KMS-11 (cell line): ENCODE data around the gene RIC8B.

Experiments
- H2AFZ ChIP-seq: fragments of 200-600 bp; sonication (generic); 2 replicates; pipeline ENCODE4 v1.6.1; 2016; ENCODE audit warnings: antibody characterized with exemption, mixed run types, low read depth
- H3K27ac ChIP-seq: fragments of 200-600 bp; sonication (generic); 2 replicates; pipeline ENCODE4 v1.6.1; 2016; ENCODE audit warnings: mild to moderate bottlenecking, mixed run types
- H3K27me3 ChIP-seq: fragments of 200-600 bp; sonication (generic); 2 replicates; pipeline ENCODE4 v1.6.1; 2017; ENCODE audit warnings: mild to moderate bottlenecking, low read depth, mixed run types, moderate library complexity; ENCODE audit not compliant: insufficient read depth
- H3K36me3 ChIP-seq: fragments of 200-600 bp; sonication (generic); 2 replicates; pipeline ENCODE4 v1.6.1; 2017; ENCODE audit warnings: mild to moderate bottlenecking, mixed run types; ENCODE audit not compliant: insufficient read depth
- H3K4me1 ChIP-seq: fragments of 200-600 bp; sonication (generic); 2 replicates; pipeline ENCODE4 v1.6.1; 2016; ENCODE audit warnings: mild to moderate bottlenecking, low read depth, mixed run types; ENCODE audit not compliant: poor library complexity, severe bottlenecking
- H3K4me2 ChIP-seq: fragments of 200-600 bp; sonication (generic); 2 replicates; pipeline ENCODE4 v1.7.0; 2016; ENCODE audit warnings: mild to moderate bottlenecking, mixed run types
- H3K4me3 ChIP-seq: fragments of 200-600 bp; sonication (generic); IDR thresholded peaks from 2 replicates; pipeline ENCODE4 v1.6.1; 2017; ENCODE audit warnings: low read depth, low read length, mixed read lengths; ENCODE audit not compliant: insufficient read depth
- H3K79me2 ChIP-seq: fragments of 200-600 bp; sonication (generic); 2 replicates; pipeline ENCODE4 v1.6.1; 2016; ENCODE audit warnings: low read depth, mixed run types; ENCODE audit not compliant: insufficient read depth
- H3K9ac ChIP-seq: fragments of 200-600 bp; sonication (generic); 2 replicates; pipeline ENCODE4 v1.6.1; 2016; ENCODE audit warnings: mild to moderate bottlenecking, mixed run types
- H4K20me1 ChIP-seq: fragments of 200-600 bp; sonication (generic); 2 replicates; pipeline ENCODE4 v1.6.1; 2016; ENCODE audit warnings: mild to moderate bottlenecking, mixed run types; ENCODE audit not compliant: insufficient read depth
- TF ChIP-seq, protein P1 (sequence below): fragments of 200-600 bp; sonication (generic); conservative IDR thresholded peaks from 2 replicates; pipeline ENCODE4 v1.6.1; 2017; ENCODE audit warnings: low read depth, mild to moderate bottlenecking, antibody characterized with exemption, low read length, moderate library complexity, mixed read lengths

The RIC8B gene

DNA sequence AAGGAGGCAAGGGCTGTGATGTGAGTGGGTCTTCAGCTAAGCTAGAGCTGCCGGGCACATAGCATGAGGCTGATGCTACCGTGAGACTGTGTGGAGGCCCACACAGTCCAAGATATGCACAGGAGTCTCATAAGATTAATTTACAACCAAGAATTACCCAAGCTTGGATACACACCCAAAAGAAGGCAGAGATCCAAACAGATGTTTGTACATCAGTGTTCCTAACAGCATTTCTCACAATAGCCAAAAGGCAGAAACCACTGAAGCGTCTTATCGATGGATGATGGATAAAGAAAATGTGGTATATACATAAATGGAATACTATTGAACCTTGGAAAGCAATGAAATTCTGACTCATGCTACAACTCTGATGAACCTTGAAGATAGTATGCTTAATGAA is 40.8 kb upstream of the RIC8B start:
- H3K79me2 ChIP-seq, result no peaks in the 10 kb centered on the region
- H3K27me3 ChIP-seq, result no peaks in the 10 kb centered on the region
- no peak overlapping the region for H3K4me2 ChIP-seq
- no peak overlapping the region for H3K9ac ChIP-seq
- TF ChIP-seq, protein P1, sequence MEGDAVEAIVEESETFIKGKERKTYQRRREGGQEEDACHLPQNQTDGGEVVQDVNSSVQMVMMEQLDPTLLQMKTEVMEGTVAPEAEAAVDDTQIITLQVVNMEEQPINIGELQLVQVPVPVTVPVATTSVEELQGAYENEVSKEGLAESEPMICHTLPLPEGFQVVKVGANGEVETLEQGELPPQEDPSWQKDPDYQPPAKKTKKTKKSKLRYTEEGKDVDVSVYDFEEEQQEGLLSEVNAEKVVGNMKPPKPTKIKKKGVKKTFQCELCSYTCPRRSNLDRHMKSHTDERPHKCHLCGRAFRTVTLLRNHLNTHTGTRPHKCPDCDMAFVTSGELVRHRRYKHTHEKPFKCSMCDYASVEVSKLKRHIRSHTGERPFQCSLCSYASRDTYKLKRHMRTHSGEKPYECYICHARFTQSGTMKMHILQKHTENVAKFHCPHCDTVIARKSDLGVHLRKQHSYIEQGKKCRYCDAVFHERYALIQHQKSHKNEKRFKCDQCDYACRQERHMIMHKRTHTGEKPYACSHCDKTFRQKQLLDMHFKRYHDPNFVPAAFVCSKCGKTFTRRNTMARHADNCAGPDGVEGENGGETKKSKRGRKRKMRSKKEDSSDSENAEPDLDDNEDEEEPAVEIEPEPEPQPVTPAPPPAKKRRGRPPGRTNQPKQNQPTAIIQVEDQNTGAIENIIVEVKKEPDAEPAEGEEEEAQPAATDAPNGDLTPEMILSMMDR, result no peak
- no peak overlapping the region for H2AFZ ChIP-seq
- no peak overlapping the region for H3K27ac ChIP-seq
- no peaks in the 10 kb centered on the region for H3K36me3 ChIP-seq
- H3K4me1 ChIP-seq, result no peaks in the 10 kb centered on the region
- H3K4me3 ChIP-seq, result no peak overlapping the region
- no peaks in the 10 kb centered on the region for H4K20me1 ChIP-seq

- no peak overlapping the region for H3K4me2 ChIP-seq
- H3K36me3 ChIP-seq, result no peaks in the 10 kb centered on the region
- TF ChIP-seq, protein P1, result no peak
- H3K27me3 ChIP-seq, result no peaks in the 10 kb centered on the region
- no peaks in the 10 kb centered on the region for H4K20me1 ChIP-seq
- no peak overlapping the region for H3K4me3 ChIP-seq
- H3K79me2 ChIP-seq, result no peaks in the 10 kb centered on the region
- no peaks in the 10 kb centered on the region for H3K4me1 ChIP-seq
- no peak overlapping the region for H3K9ac ChIP-seq
- H2AFZ ChIP-seq, result no peak overlapping the region
- H3K27ac ChIP-seq, result no peak overlapping the region
These were observed 38.2 kb upstream of the RIC8B start for GRCh38 chr12:106736051-106736957.

GRCh38 chr12:106739318-106739717 is 35.2 kb upstream of the RIC8B start:
- Histone ChIP-seq H4K20me1 (no peaks in the 10 kb centered on the region), H2AFZ (no peak overlapping the region), H3K4me1 (no peaks in the 10 kb centered on the region), H3K27me3 (no peaks in the 10 kb centered on the region), H3K79me2 (no peaks in the 10 kb centered on the region), H3K27ac (no peak overlapping the region), H3K9ac (no peak overlapping the region), H3K4me3 (no peak overlapping the region), H3K36me3 (no peaks in the 10 kb centered on the region), H3K4me2 (no peak overlapping the region)
- TF ChIP-seq, protein P1, result no peak

DNA sequence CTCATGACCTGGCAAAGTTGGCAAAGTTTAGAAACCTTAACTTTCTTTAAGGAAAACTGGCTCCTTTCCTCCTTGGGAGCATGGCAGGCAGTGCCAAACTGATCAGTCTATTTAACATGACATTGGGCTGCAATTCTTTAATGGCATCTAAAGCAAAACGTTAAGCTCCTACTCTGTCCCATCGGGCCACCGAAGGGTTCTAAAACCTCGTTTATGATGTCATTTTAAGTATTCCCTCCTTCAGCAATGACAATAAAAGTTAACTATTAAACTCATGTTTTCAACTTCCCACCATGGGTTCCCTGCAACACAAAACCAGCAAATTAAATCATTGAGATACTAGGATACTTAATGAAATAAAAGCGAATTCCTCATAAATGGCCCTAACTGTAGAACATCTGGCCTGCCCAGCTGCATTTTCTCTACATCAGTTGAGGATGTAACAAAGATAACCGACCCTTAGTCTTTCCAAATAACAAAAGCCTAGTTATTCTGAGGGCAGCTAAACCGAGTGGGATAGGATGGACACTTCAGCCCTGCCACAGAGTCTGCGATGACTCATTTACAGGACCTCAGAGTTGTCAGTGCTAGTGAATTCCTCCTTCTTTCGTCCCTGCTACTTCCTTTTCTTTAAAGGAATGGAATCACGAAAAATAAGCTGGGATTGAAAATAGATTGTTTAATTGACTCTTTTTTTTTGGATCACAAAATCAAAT is 34.5 kb upstream of the RIC8B start:
- Histone ChIP-seq H4K20me1 (no peaks in the 10 kb centered on the region), H3K4me2 (no peak overlapping the region), H3K79me2 (no peaks in the 10 kb centered on the region), H2AFZ (no peak overlapping the region), H3K27ac (no peak overlapping the region), H3K27me3 (no peaks in the 10 kb centered on the region), H3K36me3 (no peaks in the 10 kb centered on the region), H3K9ac (no peak overlapping the region), H3K4me1 (no peaks in the 10 kb centered on the region), H3K4me3 (no peak overlapping the region)
- TF ChIP-seq, protein P1, result no peak
